ENCODE data around the gene ARMH3.

DNA sequence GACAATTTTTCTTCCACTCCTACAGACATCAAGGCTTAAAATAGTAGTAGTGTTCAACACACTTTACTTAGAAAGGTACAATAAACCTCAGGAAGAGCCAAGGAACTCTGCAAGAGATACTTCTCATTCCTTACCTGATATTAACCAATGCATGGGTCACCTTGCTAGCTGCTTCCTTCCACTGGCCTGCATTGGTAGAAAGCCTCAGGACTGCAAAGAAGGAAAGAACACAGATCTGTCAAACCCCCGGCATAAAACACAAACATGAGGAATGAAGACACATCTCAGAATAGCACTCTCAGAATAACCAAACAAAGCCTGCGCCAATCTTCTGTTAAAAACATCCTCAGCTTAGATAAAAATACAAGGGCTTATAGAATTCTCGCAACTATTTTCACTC lies 116.2 kb downstream of the ARMH3 start:
- TF ChIP-seq SUZ12 (IDR thresholded peaks at IDR 0.05; ENCODE audit: extremely low read depth, insufficient read depth, insufficient read length) (no peak), YY1 (IDR thresholded peaks at IDR 0.05; ENCODE audit: insufficient read depth, insufficient read length) (no peak)
